AG10803 (cell line): Measurements from ENCODE around the gene SAC3D1.

ENCODE experiments used
- DNase-seq: peaks from one replicate; pipeline ENCODE4 v3.0.0; 2010; ENCODE audit warnings: low read depth
- H3K4me3 ChIP-seq: 2 replicates; pipeline ENCODE4 v1.5.1; 2011; ENCODE audit warnings: mild to moderate bottlenecking, low read length, control low read depth
- CTCF ChIP-seq: conservative IDR thresholded peaks from 2 replicates; pipeline ENCODE4 v1.5.1; 2011; ENCODE audit warnings: mild to moderate bottlenecking, low read length, control low read depth, inconsistent platforms

The SAC3D1 gene

GRCh38 chr11:65083134-65083833, 42.3 kb downstream of the SAC3D1 start:
- DNase-seq = no peak
- TF ChIP-seq CTCF = no peak
- H3K4me3 ChIP-seq = peak overlapping the region; percentile 97

GRCh38 chr11:65083834-65084597, 43.0 kb downstream of the SAC3D1 start, which contains the start of the genes CDCA5 and ZFPL1:
Gene CDCA5, minus strand, starts transcription at chr11:65084040. Its CDS starts 62 bp downstream, at chr11:65083978.
Gene ZFPL1, plus strand, starts transcription at chr11:65084222. Its CDS starts 477 bp downstream, at chr11:65084699.
- no peak for TF ChIP-seq CTCF
- DNase-seq = peak; percentile 96
- peak within 1 kb of the TSS; percentile 97 for H3K4me3 ChIP-seq

- no peak for TF ChIP-seq CTCF
- peak overlapping the region; percentile 97 for H3K4me3 ChIP-seq
- no peak for DNase-seq
Observed at GRCh38 chr11:65084598-65085375, 43.8 kb downstream of the SAC3D1 start.

- DNase-seq = no peak
- peak overlapping the region; percentile 97; the same call in 1 of the 2 replicates for H3K4me3 ChIP-seq
- TF ChIP-seq CTCF = no peak
Observed at GRCh38 chr11:65085446-65085845, 44.4 kb downstream of the SAC3D1 start.

GRCh38 chr11:65086809-65087208, 45.8 kb downstream of the SAC3D1 start:
- no peak for TF ChIP-seq CTCF
- no peak for DNase-seq
- no peak overlapping the region for H3K4me3 ChIP-seq

GRCh38 chr11:65087216-65087615, 46.2 kb downstream of the SAC3D1 start:
- no peak overlapping the region for H3K4me3 ChIP-seq

More at GRCh38 chr11:65087216-65087615, 46.2 kb downstream of the SAC3D1 start:
- no peak for TF ChIP-seq CTCF
- DNase-seq = no peak
